Neuronal stem cell (in vitro differentiated cells): Measurements from ENCODE around the gene BSND.
A peak's percentile ranks its signal among the peaks of the same experiment; 100 is the strongest.

Experiments
- DNase-seq: peaks from one replicate; pipeline ENCODE4 v3.0.0-alpha.2; 2013; ENCODE audit warnings: low spot score
- H2AFZ ChIP-seq: one replicate; pipeline ENCODE4 v1.6.1; 2013; ENCODE audit warnings: mild to moderate bottlenecking, low read length, inconsistent platforms
- H2AK5ac ChIP-seq: 2 replicates; pipeline ENCODE4 v1.6.1; 2013; ENCODE audit warnings: low read depth, mild to moderate bottlenecking, inconsistent platforms, low read length, moderate library complexity, mixed read lengths
- H2BK120ac ChIP-seq: 2 replicates; pipeline ENCODE4 v1.6.1; 2013; ENCODE audit warnings: low read depth, mild to moderate bottlenecking, inconsistent platforms, low read length, moderate library complexity, mixed read lengths
- H2BK12ac ChIP-seq: one replicate; pipeline ENCODE4 v1.6.1; 2013; ENCODE audit warnings: low read length, inconsistent platforms
- H2BK15ac ChIP-seq: 2 replicates; pipeline ENCODE4 v1.6.1; 2013; ENCODE audit warnings: mild to moderate bottlenecking, low read length, inconsistent platforms, mixed read lengths
- H2BK5ac ChIP-seq: one replicate; pipeline ENCODE4 v1.6.1; 2013; ENCODE audit warnings: inconsistent platforms, mild to moderate bottlenecking, low read length, moderate library complexity
- H3K14ac ChIP-seq: one replicate; pipeline ENCODE4 v1.6.1; 2013; ENCODE audit warnings: low read length, inconsistent platforms
- H3K18ac ChIP-seq: 2 replicates; pipeline ENCODE4 v1.6.1; 2013; ENCODE audit warnings: low read length, inconsistent platforms
- H3K23ac ChIP-seq: 2 replicates; pipeline ENCODE4 v1.6.1; 2013; ENCODE audit warnings: low read depth, mild to moderate bottlenecking, mixed read lengths, low read length, inconsistent platforms; ENCODE audit not compliant: poor library complexity
- H3K27ac ChIP-seq: replicated peaks from 3 replicates; pipeline ENCODE4 v1.5.1; 2013; ENCODE audit warnings: low read length, inconsistent platforms
- H3K27me3 ChIP-seq, 3 experiments: 2 replicates each; pipeline ENCODE4 v1.6.1; 2013; ENCODE audit warnings: low read length in 3 of 3, mild to moderate bottlenecking in 2 of 3, inconsistent platforms in 1 of 3, low read depth in 1 of 3, mixed read lengths in 1 of 3, moderate library complexity in 1 of 3; ENCODE audit not compliant: control insufficient read depth in 3 of 3, insufficient read depth in 3 of 3
- H3K36me3 ChIP-seq, 2 donors: replicated peaks in 1 of 2; 2 replicates each; pipeline ENCODE4 v1.6.1; 2013; ENCODE audit warnings: low read length in 2 of 2; ENCODE audit not compliant: control insufficient read depth in 2 of 2, insufficient read depth in 2 of 2
- H3K4ac ChIP-seq: 2 replicates; pipeline ENCODE4 v1.6.1; 2013; ENCODE audit warnings: inconsistent platforms, mild to moderate bottlenecking, low read length, moderate library complexity
- H3K4me1 ChIP-seq, 2 donors: 1 replicate in 1 of 2; 2 replicates in 1 of 2; pipeline ENCODE4 v1.6.1; 2013; ENCODE audit warnings: low read length in 2 of 2, low read depth in 1 of 2; ENCODE audit not compliant: control insufficient read depth in 2 of 2, insufficient read depth in 1 of 2
- H3K4me2 ChIP-seq: one replicate; pipeline ENCODE4 v1.6.1; 2013; ENCODE audit warnings: mild to moderate bottlenecking, low read length, inconsistent platforms; ENCODE audit not compliant: insufficient read depth, poor library complexity, severe bottlenecking
- H3K4me3 ChIP-seq, 2 donors: 2 replicates each; pipeline ENCODE4 v1.5.1; 2013; ENCODE audit warnings: low read length in 2 of 2, mild to moderate bottlenecking in 2 of 2, inconsistent platforms in 1 of 2, moderate library complexity in 1 of 2
- H3K79me1 ChIP-seq: one replicate; pipeline ENCODE4 v1.6.1; 2013; ENCODE audit warnings: low read depth, mild to moderate bottlenecking, inconsistent platforms, low read length, moderate library complexity
- H3K9ac ChIP-seq: one replicate; pipeline ENCODE4 v1.6.1; 2013; ENCODE audit warnings: mild to moderate bottlenecking, low read depth, low read length, inconsistent platforms; ENCODE audit not compliant: poor library complexity
- H3K9me3 ChIP-seq, 2 donors: replicated peaks in 1 of 2; 2 replicates each; pipeline versions ENCODE3 to v1.6.1; 2013; ENCODE audit warnings: low read length in 2 of 2, mild to moderate bottlenecking in 2 of 2, inconsistent platforms in 1 of 2, low read depth in 1 of 2, mixed read lengths in 1 of 2, moderate library complexity in 1 of 2; ENCODE audit not compliant: control insufficient read depth in 2 of 2, insufficient read depth in 1 of 2
- H4K8ac ChIP-seq: one replicate; pipeline ENCODE4 v1.6.1; 2013; ENCODE audit warnings: low read depth, mild to moderate bottlenecking, inconsistent platforms, low read length, moderate library complexity
- H4K91ac ChIP-seq: one replicate; pipeline ENCODE4 v1.6.1; 2013; ENCODE audit warnings: low read length, low read depth, mild to moderate bottlenecking, inconsistent platforms; ENCODE audit not compliant: poor library complexity
- WGBS, 2 donors: extraction: QIAGEN DNeasy Blood & Tissue Kit; methylation state at CpG; one replicate each; pipeline ENCODE4 v1.1.7; 2013; ENCODE audit warnings: missing lambda C conversion rate in 2 of 2, mixed read lengths in 1 of 2; ENCODE audit not compliant: insufficient read length in 2 of 2, insufficient replicate concordance in 1 of 2; ENCODE audit errors: extremely low coverage in 2 of 2; 5-methylcytosine and 5-hydroxymethylcytosine counted together

The BSND gene

DNA sequence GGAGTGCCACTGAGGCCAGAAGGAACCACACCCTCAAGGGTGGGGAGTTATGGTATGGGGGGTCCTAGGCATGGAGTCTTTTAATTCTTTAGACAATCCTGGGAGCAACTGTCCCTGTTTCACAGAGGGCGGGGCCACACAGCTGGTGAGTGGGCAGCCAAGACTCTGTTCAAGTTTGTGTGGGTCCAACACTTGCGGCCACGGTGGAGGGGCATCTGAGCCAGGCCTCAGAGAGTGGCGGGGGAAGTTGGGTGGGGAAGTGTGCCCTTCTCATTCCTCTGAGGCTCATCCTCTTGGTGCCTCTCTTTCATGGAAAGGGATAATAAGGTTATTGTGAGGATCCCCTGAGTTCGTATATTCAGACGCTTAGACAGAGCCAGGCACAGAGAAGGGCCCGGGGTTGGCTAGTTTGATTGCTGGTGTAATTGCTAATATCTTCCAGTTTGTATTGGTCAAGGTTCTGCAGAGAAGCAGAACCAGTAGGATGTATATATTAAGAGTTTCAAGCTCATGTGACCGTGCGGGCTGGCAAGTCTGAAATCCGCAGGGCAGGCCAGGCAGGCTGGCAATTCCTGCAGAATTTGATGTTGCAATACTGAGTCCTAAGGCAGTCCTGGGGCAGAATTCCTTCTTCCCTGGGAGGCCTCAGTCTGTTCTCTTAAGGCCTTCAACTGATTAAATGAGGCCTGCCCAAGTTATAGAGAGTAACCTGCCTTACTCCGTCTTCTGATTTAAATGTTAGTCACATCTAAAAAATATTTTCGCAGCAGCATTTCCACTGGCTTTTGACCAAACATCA, 56.5 kb downstream of the BSND start:
- WGBS, 2 donors, result no CpG with 5 or more reads among the region's 12 CpGs
- H3K27ac ChIP-seq, result no peak overlapping the region
- H2BK12ac ChIP-seq, result no peak overlapping the region
- no peak for DNase-seq
- H3K4ac ChIP-seq, result no peak overlapping the region
- H3K79me1 ChIP-seq, result no peaks in the 10 kb centered on the region
- H3K14ac ChIP-seq, result no peak overlapping the region
- H3K18ac ChIP-seq, result no peak overlapping the region
- no peak overlapping the region for H2BK15ac ChIP-seq
- H2AFZ ChIP-seq, result no peak overlapping the region
- no peak overlapping the region for H3K4me2 ChIP-seq
- no peaks in the 10 kb centered on the region for H3K4me1 ChIP-seq
- no peak overlapping the region for H2BK120ac ChIP-seq
- H3K23ac ChIP-seq, result no peak overlapping the region
- peaks cover 0 to 11% (median 0%) of the 10 kb centered on the region in 3 experiments for H3K27me3 ChIP-seq
- no peak overlapping the region for H4K8ac ChIP-seq
- H2BK5ac ChIP-seq, result no peak overlapping the region
- no peak overlapping the region for H3K4me3 ChIP-seq
- H2AK5ac ChIP-seq, result no peak overlapping the region
- no peaks in the 10 kb centered on the region for H3K9me3 ChIP-seq
- H4K91ac ChIP-seq, result no peak overlapping the region
- peaks cover 0 to 10% of the 10 kb centered on the region in 2 donors for H3K36me3 ChIP-seq
- no peak overlapping the region for H3K9ac ChIP-seq

DNA sequence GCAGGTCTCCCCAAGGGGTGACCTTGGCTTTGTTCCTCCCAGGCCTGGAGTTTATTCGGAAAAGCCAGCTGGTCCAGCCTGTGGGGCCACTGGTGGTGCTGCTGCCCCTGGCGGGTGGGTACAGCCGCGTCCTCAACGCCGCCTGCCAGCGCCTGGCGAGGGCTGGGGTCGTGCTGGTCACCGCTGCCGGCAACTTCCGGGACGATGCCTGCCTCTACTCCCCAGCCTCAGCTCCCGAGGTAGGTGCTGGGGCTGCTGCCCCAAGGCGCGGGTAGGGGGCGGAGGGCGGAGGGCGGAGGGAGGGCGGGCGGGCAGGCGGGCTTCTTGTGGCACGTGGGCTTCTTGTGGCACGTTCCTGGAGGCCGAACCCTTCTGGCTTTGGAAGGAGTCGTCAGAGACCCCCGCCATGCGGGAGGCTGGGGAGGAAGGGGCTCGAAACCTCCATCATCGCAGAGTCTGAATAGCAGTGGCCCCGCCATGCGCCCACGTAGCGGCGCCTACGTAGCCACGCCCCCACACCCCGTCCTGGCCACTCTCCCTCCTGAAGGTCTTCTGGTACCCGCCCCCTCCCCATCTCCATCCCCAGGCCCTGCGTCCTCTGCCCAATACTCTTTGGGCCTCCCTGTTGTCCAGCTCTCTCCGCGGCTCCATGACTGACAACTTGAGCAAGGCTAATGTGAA, 57.4 kb downstream of the BSND start:
- no peak overlapping the region for H3K4me3 ChIP-seq
- H3K18ac ChIP-seq, result peak overlapping the region; percentile 51
- no CpG with 5 or more reads among the region's 42 CpGs for WGBS, 2 donors
- no peak overlapping the region for H2BK12ac ChIP-seq
- H2BK120ac ChIP-seq, result no peak overlapping the region
- H2BK5ac ChIP-seq, result no peak overlapping the region
- H3K23ac ChIP-seq, result peak overlapping the region; percentile 57
- DNase-seq, result no peak
- H2AFZ ChIP-seq, result no peak overlapping the region
- no peak overlapping the region for H4K8ac ChIP-seq
- H3K27ac ChIP-seq, result no peak overlapping the region
- H2BK15ac ChIP-seq, result no peak overlapping the region
- no peaks in the 10 kb centered on the region for H3K4me1 ChIP-seq
- no peaks in the 10 kb centered on the region for H3K79me1 ChIP-seq
- H2AK5ac ChIP-seq, result no peak overlapping the region
- H3K36me3 ChIP-seq, result peaks cover 0 to 10% of the 10 kb centered on the region in 2 donors
- H3K9me3 ChIP-seq, result no peaks in the 10 kb centered on the region
- H3K4me2 ChIP-seq, result no peak overlapping the region
- H3K14ac ChIP-seq, result no peak overlapping the region
- no peak overlapping the region for H3K9ac ChIP-seq
- no peak overlapping the region for H4K91ac ChIP-seq
- peaks cover 0 to 4% (median 0%) of the 10 kb centered on the region in 3 experiments for H3K27me3 ChIP-seq
- H3K4ac ChIP-seq, result no peak overlapping the region

DNA sequence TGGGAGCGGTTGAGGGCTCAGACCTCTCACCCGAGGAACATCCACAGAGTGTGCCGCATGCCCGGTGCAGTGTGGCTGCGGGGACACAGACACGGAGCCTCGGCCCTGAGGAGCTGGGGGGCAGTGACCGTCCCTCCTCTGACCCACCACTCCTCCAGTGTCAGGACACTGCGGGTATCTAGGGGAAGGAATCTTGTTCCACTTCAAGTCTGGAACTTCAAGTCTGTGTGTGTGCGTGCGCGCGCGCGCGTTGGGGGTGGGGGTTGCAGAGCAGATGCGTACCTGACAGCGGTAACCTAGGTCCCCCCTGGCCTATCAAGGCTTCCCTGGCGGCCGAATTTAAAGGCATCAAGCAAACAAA, 57.9 kb downstream of the BSND start:
- no peaks in the 10 kb centered on the region for H3K4me1 ChIP-seq
- no peak overlapping the region for H4K91ac ChIP-seq
- H3K27me3 ChIP-seq, result no peaks in the 10 kb centered on the region
- WGBS, 2 donors, result no CpG with 5 or more reads among the region's 20 CpGs
- H2BK15ac ChIP-seq, result no peak overlapping the region
- peak overlapping the region; percentile 51 for H3K18ac ChIP-seq
- no peak overlapping the region for H3K4me3 ChIP-seq
- no peaks in the 10 kb centered on the region for H3K9me3 ChIP-seq
- DNase-seq, result no peak
- peaks cover 0 to 10% of the 10 kb centered on the region in 2 donors for H3K36me3 ChIP-seq
- no peak overlapping the region for H2AFZ ChIP-seq
- H4K8ac ChIP-seq, result no peak overlapping the region
- no peak overlapping the region for H3K4me2 ChIP-seq
- H3K14ac ChIP-seq, result no peak overlapping the region
- H3K9ac ChIP-seq, result peak overlapping the region; percentile 12
- no peak overlapping the region for H2AK5ac ChIP-seq
- no peak overlapping the region for H2BK12ac ChIP-seq
- H3K79me1 ChIP-seq, result no peaks in the 10 kb centered on the region
- no peak overlapping the region for H2BK5ac ChIP-seq
- H3K27ac ChIP-seq, result no peak overlapping the region
- H3K4ac ChIP-seq, result no peak overlapping the region
- no peak overlapping the region for H2BK120ac ChIP-seq
- H3K23ac ChIP-seq, result peak overlapping the region; percentile 57

DNA sequence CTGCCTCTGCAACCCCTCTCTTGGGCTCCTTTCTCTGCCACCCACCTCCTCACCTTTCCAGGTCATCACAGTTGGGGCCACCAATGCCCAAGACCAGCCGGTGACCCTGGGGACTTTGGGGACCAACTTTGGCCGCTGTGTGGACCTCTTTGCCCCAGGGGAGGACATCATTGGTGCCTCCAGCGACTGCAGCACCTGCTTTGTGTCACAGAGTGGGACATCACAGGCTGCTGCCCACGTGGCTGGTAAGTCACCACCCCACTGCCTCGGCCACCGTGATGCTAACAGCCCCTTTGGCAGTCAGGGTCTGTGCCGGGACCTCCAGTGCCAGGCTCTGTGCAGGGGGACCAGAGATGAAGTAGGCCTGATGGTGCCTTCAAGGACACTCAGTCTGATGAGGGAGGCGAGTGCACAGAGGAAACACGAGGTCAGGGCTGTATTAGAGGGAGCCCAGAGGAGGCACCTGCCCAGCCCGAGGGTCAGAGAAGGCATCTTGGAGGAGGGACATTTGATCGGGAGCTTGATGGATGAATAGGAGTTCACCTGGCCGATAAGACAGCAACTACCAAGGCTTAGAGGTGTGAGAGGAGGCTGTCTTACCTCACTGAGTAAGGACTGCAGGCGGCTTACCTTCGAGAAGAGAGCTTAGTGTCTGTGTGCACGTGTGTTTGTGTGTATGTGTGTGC, 58.7 kb downstream of the BSND start:
- no CpG with 5 or more reads among the region's 15 CpGs for WGBS, 2 donors
- Histone ChIP-seq H3K9ac (no peak overlapping the region), H2BK120ac (no peak overlapping the region), H3K4me2 (no peak overlapping the region), H3K18ac (no peak overlapping the region), H3K79me1 (no peaks in the 10 kb centered on the region), H4K8ac (no peak overlapping the region), H3K4ac (no peak overlapping the region), H3K27ac (no peak overlapping the region), H3K4me3 (no peak overlapping the region), H2AK5ac (no peak overlapping the region), H2BK15ac (no peak overlapping the region), H2BK5ac (no peak overlapping the region), H3K9me3 (no peaks in the 10 kb centered on the region), H2BK12ac (no peak overlapping the region), H3K14ac (no peak overlapping the region), H3K4me1 (no peaks in the 10 kb centered on the region), H3K27me3 (no peaks in the 10 kb centered on the region), H2AFZ (no peak overlapping the region), H3K23ac (peak overlapping the region; percentile 46), H3K36me3 (peaks cover 0 to 7% of the 10 kb centered on the region in 2 donors), H4K91ac (no peak overlapping the region)
- no peak for DNase-seq
